ENCODE data around the gene DLGAP1.

Gene DLGAP1

GRCh38 chr18:4445902-4446301 lies 9.2 kb downstream of the DLGAP1 start:
- no peak overlapping the region for H3K27ac ChIP-seq (replicated peaks)
- H3K27me3 ChIP-seq (ENCODE audit: insufficient read depth, poor library complexity, severe bottlenecking): peaks cover 8% of the 10 kb centered on the region

GRCh38 chr18:4444306-4444705 lies 10.8 kb downstream of the DLGAP1 start:
- Histone ChIP-seq H3K27ac (replicated peaks) (no peak overlapping the region), H3K27me3 (ENCODE audit: insufficient read depth, poor library complexity, severe bottlenecking) (no peaks in the 10 kb centered on the region), H3K4me3 (replicated peaks; ENCODE audit: insufficient read depth, low read length) (no peak overlapping the region)
- TF ChIP-seq POLR2AphosphoS5 (IDR thresholded peaks at IDR 0.05; ENCODE audit: low read depth) (no peak), CTCF (IDR thresholded peaks at IDR 0.05; ENCODE audit: insufficient read depth, low read length) (no peak), REST (IDR thresholded peaks at IDR 0.05; ENCODE audit: insufficient replicate concordance, low read depth) (no peak), SPI1 (IDR thresholded peaks at IDR 0.05; ENCODE audit: borderline replicate concordance, low read depth) (no peak), GABPA (IDR thresholded peaks at IDR 0.05; ENCODE audit: low read depth) (no peak)
- DNase-seq (ENCODE audit: low read depth in 1 of 2, low spot score in 1 of 2): no peak

More at GRCh38 chr18:4445902-4446301, 9.2 kb downstream of the DLGAP1 start:
- no peak for DNase-seq (ENCODE audit: low read depth in 1 of 2, low spot score in 1 of 2)
- no peak overlapping the region for H3K4me3 ChIP-seq (replicated peaks; ENCODE audit: insufficient read depth, low read length)
- TF ChIP-seq POLR2AphosphoS5 (IDR thresholded peaks at IDR 0.05; ENCODE audit: low read depth) (no peak), REST (IDR thresholded peaks at IDR 0.05; ENCODE audit: insufficient replicate concordance, low read depth) (no peak), GABPA (IDR thresholded peaks at IDR 0.05; ENCODE audit: low read depth) (no peak), CTCF (IDR thresholded peaks at IDR 0.05; ENCODE audit: insufficient read depth, low read length) (no peak), SPI1 (IDR thresholded peaks at IDR 0.05; ENCODE audit: borderline replicate concordance, low read depth) (no peak)

GRCh38 chr18:4441098-4441497 lies 14.0 kb downstream of the DLGAP1 start:
- Histone ChIP-seq H3K4me3 (replicated peaks; ENCODE audit: insufficient read depth, low read length) (no peak overlapping the region), H3K27me3 (ENCODE audit: insufficient read depth, poor library complexity, severe bottlenecking) (no peaks in the 10 kb centered on the region), H3K27ac (replicated peaks) (no peak overlapping the region)
- TF ChIP-seq GABPA (IDR thresholded peaks at IDR 0.05; ENCODE audit: low read depth) (no peak), POLR2AphosphoS5 (IDR thresholded peaks at IDR 0.05; ENCODE audit: low read depth) (no peak), SPI1 (IDR thresholded peaks at IDR 0.05; ENCODE audit: borderline replicate concordance, low read depth) (no peak), CTCF (IDR thresholded peaks at IDR 0.05; ENCODE audit: insufficient read depth, low read length) (no peak), REST (IDR thresholded peaks at IDR 0.05; ENCODE audit: insufficient replicate concordance, low read depth) (no peak)
- DNase-seq (ENCODE audit: low read depth in 1 of 2, low spot score in 1 of 2): no peak

Measured in HL-60 (cell line).